Measurements from ENCODE around the gene ELF2. TPM values are rescaled to one million over a fixed set of nuclear protein-coding genes. Genes with fewer than 3 reads are reported as not detected.

Gene ELF2
- total RNA-seq, 2 donors from 2014 or later, result 47.6 to 53.9 TPM

GRCh38 chr4:139175646-139176301 is 1.2 kb downstream of the ELF2 start:
- no peaks in the 10 kb centered on the region for H3K27me3 ChIP-seq (ENCODE audit: control insufficient read depth, insufficient read depth, low read length, poor library complexity, severe bottlenecking)
- Mint-ChIP-seq H3K9me3 (no peaks in the 10 kb centered on the region), H3K27me3 (ENCODE audit: insufficient read depth) (no peaks in the 10 kb centered on the region), H3K4me1 (peaks cover 28% of the 10 kb centered on the region), H3K36me3 (ENCODE audit: low read depth) (no peaks in the 10 kb centered on the region), H3K27ac (peak overlapping the region; percentile 97), H3K4me3 (peak overlapping the region; percentile 94)
- peak overlapping the region; percentile 81 for H3K9ac ChIP-seq (ENCODE audit: extremely low read depth, low read length, poor library complexity, severe bottlenecking)
- peak overlapping the region; percentile 82 for H3K4me3 ChIP-seq (ENCODE audit: low read length)
- H3K36me3 ChIP-seq (ENCODE audit: control insufficient read depth, insufficient read depth, low read length), result no peaks in the 10 kb centered on the region
- H3K9me3 ChIP-seq (ENCODE audit: control insufficient read depth, low read length), result no peaks in the 10 kb centered on the region
- no peak for DNase-seq
- no peaks in the 10 kb centered on the region for H3K4me1 ChIP-seq (ENCODE audit: control insufficient read depth, insufficient read depth, low read length)
- 0 to 1% methylated on average over 10 to 26 of the region's 26 CpGs for WGBS, 2 experiments (ENCODE audit: insufficient coverage in 1 of 2, insufficient read length in 1 of 2)
- H3K27ac ChIP-seq (ENCODE audit: low read depth, low read length), result peak overlapping the region; percentile 93
- no peak for TF ChIP-seq CTCF (conservative IDR thresholded peaks at IDR 0.05)

- Histone ChIP-seq H3K4me3 (ENCODE audit: low read length) (no peak overlapping the region), H3K36me3 (ENCODE audit: control insufficient read depth, insufficient read depth, low read length) (no peaks in the 10 kb centered on the region), H3K27me3 (ENCODE audit: control insufficient read depth, insufficient read depth, low read length, poor library complexity, severe bottlenecking) (no peaks in the 10 kb centered on the region), H3K9ac (ENCODE audit: extremely low read depth, low read length, poor library complexity, severe bottlenecking) (no peak overlapping the region), H3K9me3 (ENCODE audit: control insufficient read depth, low read length) (no peaks in the 10 kb centered on the region), H3K4me1 (ENCODE audit: control insufficient read depth, insufficient read depth, low read length) (no peaks in the 10 kb centered on the region), H3K27ac (ENCODE audit: low read depth, low read length) (no peak overlapping the region)
- peaks cover 37% of the 10 kb centered on the region for H3K4me1 Mint-ChIP-seq
- no peak overlapping the region for H3K4me3 Mint-ChIP-seq
- peak overlapping the region; percentile 35 for H3K27ac Mint-ChIP-seq
- 77 to 93% methylated on average over 3 to 7 of the region's 7 CpGs for WGBS, 2 experiments (ENCODE audit: insufficient coverage in 1 of 2, insufficient read length in 1 of 2)
- DNase-seq, result no peak
- no peaks in the 10 kb centered on the region for H3K27me3 Mint-ChIP-seq (ENCODE audit: insufficient read depth)
- no peak for TF ChIP-seq CTCF (conservative IDR thresholded peaks at IDR 0.05)
- H3K36me3 Mint-ChIP-seq (ENCODE audit: low read depth), result no peaks in the 10 kb centered on the region
- no peaks in the 10 kb centered on the region for H3K9me3 Mint-ChIP-seq
These were observed 4.9 kb downstream of the ELF2 start for GRCh38 chr4:139171876-139172691.

GRCh38 chr4:139170932-139171331 is 6.1 kb downstream of the ELF2 start:
- no peaks in the 10 kb centered on the region for H3K9me3 Mint-ChIP-seq
- Histone ChIP-seq H3K27me3 (ENCODE audit: control insufficient read depth, insufficient read depth, low read length, poor library complexity, severe bottlenecking) (no peaks in the 10 kb centered on the region), H3K9ac (ENCODE audit: extremely low read depth, low read length, poor library complexity, severe bottlenecking) (no peak overlapping the region), H3K27ac (ENCODE audit: low read depth, low read length) (no peak overlapping the region), H3K4me1 (ENCODE audit: control insufficient read depth, insufficient read depth, low read length) (no peaks in the 10 kb centered on the region), H3K9me3 (ENCODE audit: control insufficient read depth, low read length) (no peaks in the 10 kb centered on the region), H3K36me3 (ENCODE audit: control insufficient read depth, insufficient read depth, low read length) (no peaks in the 10 kb centered on the region), H3K4me3 (ENCODE audit: low read length) (no peak overlapping the region)
- TF ChIP-seq CTCF (conservative IDR thresholded peaks at IDR 0.05), result no peak
- peak overlapping the region; percentile 35 for H3K27ac Mint-ChIP-seq
- no peak for DNase-seq
- H3K36me3 Mint-ChIP-seq (ENCODE audit: low read depth), result no peaks in the 10 kb centered on the region
- WGBS, 2 experiments (ENCODE audit: insufficient coverage in 1 of 2, insufficient read length in 1 of 2), result 90 to 96% methylated on average over 3 to 6 of the region's 6 CpGs
- H3K4me1 Mint-ChIP-seq, result peaks cover 37% of the 10 kb centered on the region
- no peaks in the 10 kb centered on the region for H3K27me3 Mint-ChIP-seq (ENCODE audit: insufficient read depth)
- no peak overlapping the region for H3K4me3 Mint-ChIP-seq
